C4-2B (cell line): Measurements from ENCODE around the gene RBMS1.

Experiments
- H3K27ac ChIP-seq: fragments of 450-650 bp; 2 replicates; pipeline ENCODE4 v1.5.1; 2017
- CTCF ChIP-seq: fragments of 450-650 bp; conservative IDR thresholded peaks from 2 replicates; pipeline ENCODE4 v1.5.1; 2017; ENCODE audit warnings: mild to moderate bottlenecking
- ZFX ChIP-seq: fragments of 450-650 bp; IDR thresholded peaks from 2 replicates; pipeline ENCODE4 v1.6.1; 2017

The RBMS1 gene

GRCh38 chr2:160493227-160494028 lies at the start of gene RBMS1:
TSS of gene RBMS1 (minus strand) at chr2:160493807. CDS start at chr2:160493363, 444 bp downstream.
- TF ChIP-seq CTCF, result no peak
- TF ChIP-seq ZFX, result no peak
- peak within 1 kb of the TSS; percentile 27; the same call in 1 of the 2 replicates for H3K27ac ChIP-seq

- H3K27ac ChIP-seq, result no peak overlapping the region
- TF ChIP-seq ZFX (no peak), CTCF (no peak)
Observed at GRCh38 chr2:160541745-160542144, 48.1 kb upstream of the RBMS1 start.

GRCh38 chr2:160538559-160539355 lies 45.1 kb upstream of the RBMS1 start:
- no peak overlapping the region for H3K27ac ChIP-seq
- TF ChIP-seq ZFX (no peak), CTCF (no peak)

GRCh38 chr2:160538115-160538514 lies 44.5 kb upstream of the RBMS1 start:
- H3K27ac ChIP-seq, result no peak overlapping the region
- TF ChIP-seq ZFX (no peak), CTCF (no peak)

GRCh38 chr2:160534996-160535395 lies 41.4 kb upstream of the RBMS1 start:
- H3K27ac ChIP-seq, result no peak overlapping the region
- TF ChIP-seq ZFX, result no peak
- TF ChIP-seq CTCF, result no peak

- no peak for TF ChIP-seq ZFX
- no peak for TF ChIP-seq CTCF
- H3K27ac ChIP-seq, result no peak overlapping the region
Observed at GRCh38 chr2:160534249-160534648, 40.6 kb upstream of the RBMS1 start.

- no peak for TF ChIP-seq CTCF
- no peak for TF ChIP-seq ZFX
- H3K27ac ChIP-seq, result no peak overlapping the region
Observed at GRCh38 chr2:160533482-160533881, 39.9 kb upstream of the RBMS1 start.
